WI38 (cell line): Measurements from ENCODE around the gene POLD4.

Experiments used
- H3K4me3 ChIP-seq: 2 replicates; pipeline ENCODE4 v1.5.1; 2011; ENCODE audit warnings: low read depth, mild to moderate bottlenecking, control low read depth, low read length
- TF ChIP-seq, protein P1 (sequence below): IDR thresholded peaks from 2 replicates; pipeline ENCODE4 v1.5.1; 2012; ENCODE audit warnings: low read depth, mild to moderate bottlenecking, control low read depth, low read length

POLD4 gene

DNA sequence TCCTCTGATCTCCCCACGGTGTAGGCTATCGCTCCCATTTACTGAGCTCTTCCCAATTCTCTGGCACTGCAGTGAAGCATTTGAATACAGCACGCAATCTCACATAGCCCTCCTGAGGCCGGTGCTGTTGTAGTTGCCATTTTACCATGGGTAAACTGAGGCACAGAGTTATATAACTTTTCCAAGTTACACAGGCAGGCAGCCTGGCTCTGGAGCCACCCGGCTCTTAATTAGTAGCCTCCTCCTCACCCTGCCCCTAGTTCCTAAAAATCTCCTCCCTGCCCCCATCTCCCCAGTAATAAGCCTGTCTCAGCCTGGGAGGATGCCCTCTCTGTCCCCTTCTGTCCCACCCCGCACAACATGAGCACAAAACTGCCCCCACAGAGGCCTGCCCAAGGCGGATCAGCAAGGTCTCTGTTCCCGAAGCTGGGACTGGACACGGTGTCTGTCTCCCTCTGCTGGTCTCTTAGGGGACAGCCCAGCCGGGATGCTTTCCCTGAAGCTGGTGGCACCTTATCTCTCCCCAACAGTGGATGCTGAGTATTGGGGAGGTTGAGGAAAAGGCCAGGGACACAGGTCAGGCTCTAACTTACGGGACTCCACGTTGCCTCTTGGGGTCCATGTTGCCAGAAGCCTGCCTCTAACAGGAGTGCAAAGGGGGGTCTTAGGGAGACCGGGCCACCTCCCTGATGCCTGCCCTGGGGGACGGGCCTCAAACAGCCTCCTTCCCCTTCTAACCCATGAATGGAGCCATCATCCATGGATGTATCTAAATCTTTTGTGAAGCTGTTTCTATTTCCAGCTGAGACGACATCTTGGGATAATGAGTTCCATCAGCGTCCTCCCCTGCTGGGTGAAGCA lies 29.2 kb upstream of the POLD4 start:
- no peak overlapping the region for H3K4me3 ChIP-seq
- TF ChIP-seq, protein P1, sequence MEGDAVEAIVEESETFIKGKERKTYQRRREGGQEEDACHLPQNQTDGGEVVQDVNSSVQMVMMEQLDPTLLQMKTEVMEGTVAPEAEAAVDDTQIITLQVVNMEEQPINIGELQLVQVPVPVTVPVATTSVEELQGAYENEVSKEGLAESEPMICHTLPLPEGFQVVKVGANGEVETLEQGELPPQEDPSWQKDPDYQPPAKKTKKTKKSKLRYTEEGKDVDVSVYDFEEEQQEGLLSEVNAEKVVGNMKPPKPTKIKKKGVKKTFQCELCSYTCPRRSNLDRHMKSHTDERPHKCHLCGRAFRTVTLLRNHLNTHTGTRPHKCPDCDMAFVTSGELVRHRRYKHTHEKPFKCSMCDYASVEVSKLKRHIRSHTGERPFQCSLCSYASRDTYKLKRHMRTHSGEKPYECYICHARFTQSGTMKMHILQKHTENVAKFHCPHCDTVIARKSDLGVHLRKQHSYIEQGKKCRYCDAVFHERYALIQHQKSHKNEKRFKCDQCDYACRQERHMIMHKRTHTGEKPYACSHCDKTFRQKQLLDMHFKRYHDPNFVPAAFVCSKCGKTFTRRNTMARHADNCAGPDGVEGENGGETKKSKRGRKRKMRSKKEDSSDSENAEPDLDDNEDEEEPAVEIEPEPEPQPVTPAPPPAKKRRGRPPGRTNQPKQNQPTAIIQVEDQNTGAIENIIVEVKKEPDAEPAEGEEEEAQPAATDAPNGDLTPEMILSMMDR: peak; percentile 98

DNA sequence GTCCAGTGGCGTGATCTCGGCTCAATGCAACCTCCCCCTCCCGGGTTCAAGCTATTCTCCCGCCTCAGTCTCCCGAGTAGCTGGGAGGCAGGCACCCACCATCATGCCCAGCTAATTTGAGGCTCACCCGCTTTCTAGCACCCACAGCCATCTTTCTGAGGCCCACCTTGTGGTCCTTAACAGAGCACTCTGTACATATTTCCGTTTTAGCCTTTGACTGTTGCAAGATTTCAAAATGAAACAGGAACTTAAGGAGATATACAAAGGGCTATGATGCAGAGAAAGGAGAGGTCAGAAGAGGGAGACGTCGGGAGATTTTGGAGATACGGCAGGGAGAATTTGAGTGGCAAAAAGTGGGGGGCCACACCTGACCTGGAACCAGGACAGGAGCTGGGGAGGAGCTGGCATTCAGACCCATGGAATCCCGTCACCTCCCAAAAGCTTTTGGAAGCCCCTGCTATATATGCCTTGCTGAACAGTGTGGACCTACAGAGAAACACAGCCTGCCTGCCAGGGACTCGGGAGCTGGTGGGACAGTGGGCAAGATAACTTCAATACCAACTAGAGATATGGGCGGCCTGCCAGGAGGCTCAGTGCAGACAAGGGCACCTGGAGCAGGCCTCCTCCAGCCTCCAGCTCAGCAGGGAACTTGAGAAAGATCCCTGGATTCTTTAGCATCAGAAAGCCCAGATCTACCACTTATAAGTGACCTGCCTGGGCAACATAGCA lies 28.1 kb upstream of the POLD4 start:
- no peak overlapping the region for H3K4me3 ChIP-seq
- TF ChIP-seq, protein P1: no peak

DNA sequence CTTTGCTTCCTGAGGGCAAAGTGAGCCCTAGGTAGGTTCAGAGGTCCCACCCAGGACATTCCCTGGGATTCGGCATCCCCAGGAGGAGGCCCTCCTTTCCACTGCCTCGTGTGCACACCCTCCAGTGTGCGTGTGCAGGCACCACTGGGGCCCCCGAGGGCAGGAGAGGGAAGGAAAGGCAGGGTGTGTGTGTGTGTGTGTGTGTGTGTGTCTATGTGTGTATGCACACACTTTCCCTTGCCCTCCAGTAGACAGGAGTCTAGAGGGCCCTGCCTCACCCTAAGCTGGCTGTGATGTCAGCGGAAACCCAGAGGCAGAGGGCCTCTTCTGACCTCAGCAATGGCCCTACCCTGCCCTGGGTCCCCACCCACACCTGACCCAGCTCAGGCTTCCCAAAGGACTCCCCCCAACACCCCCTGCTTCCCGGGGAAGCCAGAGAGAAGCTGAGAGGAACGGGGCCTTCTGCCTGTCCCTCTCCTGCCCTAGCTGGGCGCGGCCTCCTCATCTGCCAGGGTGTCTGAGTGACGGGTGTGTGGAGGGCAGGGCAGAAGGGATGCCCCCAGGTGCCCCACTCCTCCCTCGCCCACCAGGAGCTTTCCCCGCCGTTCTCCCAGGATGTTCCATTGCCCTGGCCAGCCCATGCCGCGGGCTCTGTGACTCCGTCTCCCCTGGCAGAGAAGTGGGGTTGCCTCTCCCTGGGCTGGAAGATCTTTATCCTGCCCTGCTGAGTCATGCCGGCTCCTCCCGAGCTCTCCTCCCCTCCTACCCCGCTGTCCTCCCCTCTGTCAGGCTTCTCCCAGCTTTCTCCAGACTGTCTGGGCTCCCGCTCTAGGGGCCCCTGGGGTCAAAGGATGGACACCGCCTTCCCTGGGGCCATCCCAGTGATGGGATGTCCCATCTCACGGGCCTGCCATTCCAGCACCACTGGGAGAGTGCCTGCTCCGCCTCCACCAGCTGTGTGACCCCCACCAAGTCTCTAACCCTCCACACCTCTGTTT lies 26.0 kb upstream of the POLD4 start:
- TF ChIP-seq, protein P1: no peak
- no peak overlapping the region for H3K4me3 ChIP-seq

DNA sequence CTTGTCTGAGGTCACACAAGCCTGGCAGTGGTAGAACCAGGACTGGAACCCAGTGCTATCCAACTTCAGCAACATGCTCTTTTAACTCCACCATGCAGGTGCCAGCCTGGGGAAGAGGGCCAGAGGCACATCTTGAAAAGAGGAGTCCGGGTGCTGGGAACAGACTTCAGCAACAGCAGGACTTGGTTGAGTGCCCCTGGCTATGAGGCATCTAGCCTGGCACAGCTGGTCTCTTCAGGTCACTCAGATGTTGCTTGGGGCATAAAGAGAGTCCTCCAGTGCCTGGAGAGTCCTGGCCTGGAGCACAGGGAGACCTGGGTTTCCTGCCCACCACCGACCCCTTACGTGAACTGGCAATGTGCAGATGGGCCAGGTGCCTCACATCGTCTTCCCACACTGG lies 25.2 kb upstream of the POLD4 start:
- no peak overlapping the region for H3K4me3 ChIP-seq
- TF ChIP-seq, protein P1: no peak

DNA sequence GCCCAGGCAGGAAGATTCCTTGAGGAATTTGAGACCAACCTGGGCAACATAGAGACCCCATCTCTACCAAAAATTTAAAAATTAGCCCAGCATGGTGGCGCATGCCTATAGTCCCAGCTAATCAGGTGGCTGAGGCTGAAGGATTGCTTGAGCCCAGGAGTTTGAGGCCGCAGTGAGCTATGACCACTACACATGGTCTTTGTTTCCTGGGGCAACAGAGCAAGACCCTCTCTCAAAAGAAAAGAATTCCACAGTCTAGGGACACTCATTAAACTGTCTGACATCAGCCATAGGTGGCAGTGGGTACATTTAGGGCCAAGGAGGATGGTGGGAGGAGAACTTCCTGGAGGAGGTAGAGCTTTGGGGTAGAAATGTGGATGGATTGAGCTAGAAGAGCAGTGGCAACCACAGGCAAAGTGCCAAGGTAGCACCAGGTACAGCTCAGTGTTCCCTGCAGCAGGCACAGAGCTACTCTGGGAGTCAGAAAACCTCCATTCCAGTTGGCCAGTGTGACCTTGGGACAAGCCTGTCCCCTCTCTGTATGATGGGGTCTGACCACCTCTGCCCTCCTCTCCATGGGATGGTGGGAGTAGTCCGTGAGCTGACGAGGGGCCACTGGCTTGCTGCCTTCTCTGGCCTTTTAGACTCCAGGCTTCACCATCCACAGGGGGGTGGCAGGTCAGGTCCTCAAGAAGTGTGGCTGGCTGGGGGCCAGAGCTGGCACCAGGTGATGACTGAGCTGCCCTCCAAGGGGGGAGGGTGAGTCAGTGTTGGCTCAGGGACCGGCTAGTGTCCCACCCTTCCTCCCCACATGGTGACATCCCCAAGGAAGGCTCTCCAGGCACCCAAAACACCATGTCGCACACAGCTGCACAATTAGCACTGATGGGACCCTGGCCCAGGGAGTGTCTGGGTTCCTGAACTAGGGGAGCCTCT lies 23.8 kb upstream of the POLD4 start:
- no peak overlapping the region for H3K4me3 ChIP-seq
- TF ChIP-seq, protein P1: no peak
